Lung microvascular endothelial cell (primary cell): ENCODE data around the gene PPFIBP1. TPM values are rescaled to one million over a fixed set of nuclear protein-coding genes. Genes with fewer than 3 reads are reported as not detected.
A peak's percentile ranks its signal among the peaks of the same experiment; 100 is the strongest.
"Not testable (repeated sequence)": the region's sequence is repeated elsewhere in the genome, so short reads cannot be mapped to it uniquely, and the experiment has no call there.

ENCODE experiments used
- DNase-seq, 2 donors: peaks; one replicate each; pipeline versions ENCODE4 v3.0.0 to v3.0.0-alpha.2; 2010; ENCODE audit warnings: low read depth in 2 of 2
- total RNA-seq: library from RNA; depleted of rRNA; stranded (reverse); fragments of >200 nt; gene quantifications from 2 replicates; pipeline ENCODE4 v1.2.1, GENCODE V29; 2014

PPFIBP1 gene
- total RNA-seq, 1 donor from 2014 or later = 612 TPM

DNA sequence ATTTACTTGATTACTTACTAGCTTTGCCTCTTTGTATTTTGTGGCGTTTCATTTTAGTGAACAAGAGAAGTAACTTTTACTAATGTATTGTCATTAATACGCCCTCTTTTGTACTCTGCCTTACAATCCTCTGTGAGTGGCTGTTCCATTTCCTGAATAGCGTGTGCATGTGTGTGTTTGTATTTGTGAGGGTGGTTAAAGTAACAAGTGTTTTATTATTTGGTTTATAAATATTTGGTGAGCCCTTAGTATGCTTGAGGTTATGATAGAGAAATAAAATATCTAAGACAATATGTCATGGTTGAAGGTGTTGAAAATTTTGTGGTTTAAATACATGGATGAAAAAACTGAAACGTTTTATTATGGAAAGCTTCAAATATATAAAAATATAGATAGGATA is 100.6 kb downstream of the PPFIBP1 start:
- peak; percentile 32 to 42 for DNase-seq

DNA sequence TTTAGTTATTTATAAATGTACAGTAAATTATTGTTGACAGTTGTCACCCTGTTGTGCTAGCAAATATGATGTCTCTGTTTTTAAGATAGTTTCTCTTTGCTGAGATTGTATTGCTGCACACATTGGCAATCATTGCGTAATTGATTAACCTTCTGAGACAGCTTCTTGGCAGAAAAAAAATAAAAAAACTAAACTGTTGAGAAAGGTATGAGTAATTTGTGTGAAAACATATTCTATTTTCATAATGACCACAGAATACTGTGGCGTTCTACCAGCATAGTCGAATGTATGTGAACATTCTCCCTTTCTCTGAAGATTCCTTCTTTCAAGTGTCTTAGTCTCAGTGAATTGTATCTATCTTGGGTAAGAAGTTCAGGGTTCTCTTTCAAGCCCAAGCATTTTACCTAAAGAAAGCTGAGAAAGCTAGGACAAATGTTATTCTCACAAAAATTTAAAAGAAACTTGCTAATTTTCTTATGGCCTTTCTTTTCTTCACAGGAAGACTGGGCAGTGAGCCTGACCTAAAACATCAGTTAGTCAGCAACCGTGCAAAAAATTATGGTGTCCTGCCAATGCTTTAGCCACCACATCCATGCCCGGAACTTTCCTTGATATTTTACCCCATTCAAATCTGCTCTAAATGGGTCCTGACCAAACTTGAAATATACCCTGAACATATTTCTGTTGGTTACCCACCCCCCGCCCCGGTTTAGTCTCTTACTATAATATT is 103.3 kb downstream of the PPFIBP1 start:
- peak in 1 of 2 donors; percentile 79 for DNase-seq

DNA sequence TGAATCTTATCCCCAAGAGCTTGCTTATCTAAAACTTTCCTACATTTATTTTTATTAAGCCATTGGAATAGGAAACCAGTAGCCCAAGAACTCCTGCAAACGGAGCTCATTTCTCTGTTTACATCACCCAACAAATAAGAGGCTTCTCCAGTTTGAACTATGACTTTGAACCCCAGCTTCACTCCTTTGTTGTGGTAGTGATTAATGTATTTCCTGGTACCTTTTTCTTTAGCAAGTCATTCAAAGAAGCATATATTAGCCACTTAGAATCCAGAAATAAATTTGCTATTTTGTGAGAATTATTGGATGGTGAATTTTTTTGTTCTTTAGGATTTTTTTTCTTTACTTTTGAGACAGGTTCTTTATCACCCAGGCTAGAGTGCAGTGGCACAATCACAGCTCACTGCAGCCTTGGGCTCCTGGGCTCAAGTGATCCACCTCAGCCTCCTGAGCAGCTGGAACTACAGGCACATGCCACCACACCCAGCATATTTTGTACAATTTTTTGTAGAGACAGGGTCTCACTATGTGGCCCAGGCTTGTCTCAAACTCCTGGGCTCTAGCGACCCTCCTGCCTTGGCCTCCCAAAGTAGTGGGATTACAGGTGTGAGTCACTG is 104.0 kb downstream of the PPFIBP1 start:
- peak in 1 of 2 donors; percentile 53 for DNase-seq

DNA sequence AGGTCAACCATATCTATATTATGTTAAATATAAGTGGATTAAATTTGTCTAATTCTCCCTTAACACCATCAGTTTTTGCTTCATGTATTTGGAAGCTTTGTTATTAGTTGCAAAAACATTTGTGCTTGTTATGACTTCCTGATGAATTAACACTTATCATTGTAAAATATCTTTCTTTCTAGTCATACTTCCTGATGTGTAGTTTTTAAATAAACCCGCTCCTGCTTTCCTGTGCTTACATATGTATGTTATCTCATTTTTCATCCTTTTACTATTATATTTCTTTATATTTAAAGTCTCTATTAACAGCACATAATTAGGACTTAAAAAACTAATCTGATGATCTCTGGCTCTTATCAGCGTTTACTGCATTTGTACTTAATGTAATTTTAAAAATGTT is 106.2 kb downstream of the PPFIBP1 start:
- DNase-seq = peak; percentile 56 to 69

DNA sequence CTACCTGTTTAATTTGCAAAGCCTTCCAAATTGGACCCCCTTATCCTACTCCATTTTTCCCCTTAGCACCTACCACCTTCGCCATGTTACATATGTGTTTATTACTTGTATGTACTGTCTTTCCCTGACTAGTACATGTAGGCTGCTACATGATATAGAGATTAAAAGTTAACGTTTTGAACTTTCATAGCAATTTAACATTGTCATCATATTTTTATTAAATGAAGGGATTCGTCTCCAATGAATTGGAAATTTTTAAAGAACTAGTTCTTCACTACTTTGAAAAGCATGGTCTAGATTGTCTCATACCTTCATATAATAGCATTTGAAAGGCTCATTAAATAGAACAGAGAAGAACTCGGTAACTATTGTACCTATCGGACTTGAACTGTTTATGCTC is 107.4 kb downstream of the PPFIBP1 start:
- DNase-seq = no peak

DNA sequence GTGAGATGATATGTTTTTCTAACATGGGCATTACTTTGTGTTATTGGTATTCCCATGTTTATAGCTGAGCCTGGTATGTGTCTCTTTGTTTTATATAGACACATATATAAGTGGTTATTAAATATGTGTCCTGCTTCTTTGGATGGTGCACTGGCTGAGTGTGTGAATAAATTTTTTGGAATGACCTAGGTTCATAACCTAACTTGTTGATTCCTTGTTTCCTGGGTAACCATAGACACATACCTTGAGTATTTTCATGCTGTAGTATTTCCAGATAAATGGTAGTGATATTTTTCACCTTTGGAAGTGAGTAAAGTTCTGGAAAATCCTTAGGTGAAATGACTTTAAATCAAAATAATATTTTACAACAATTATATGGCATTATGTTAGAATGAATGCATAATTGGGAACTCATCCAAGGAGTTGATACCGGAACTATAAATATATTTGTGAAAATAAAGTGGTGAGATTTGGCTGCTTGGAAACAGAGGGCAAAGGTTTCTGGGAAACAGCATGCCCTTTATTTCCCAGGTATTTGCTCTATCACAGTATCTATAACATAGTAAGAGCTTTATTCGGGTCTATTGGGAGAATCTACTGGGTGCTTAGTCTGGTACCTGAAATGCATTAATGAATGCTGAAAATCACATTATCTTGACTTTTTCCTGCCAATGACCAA is 107.9 kb downstream of the PPFIBP1 start:
- peak in 1 of 2 donors; percentile 72 for DNase-seq

DNA sequence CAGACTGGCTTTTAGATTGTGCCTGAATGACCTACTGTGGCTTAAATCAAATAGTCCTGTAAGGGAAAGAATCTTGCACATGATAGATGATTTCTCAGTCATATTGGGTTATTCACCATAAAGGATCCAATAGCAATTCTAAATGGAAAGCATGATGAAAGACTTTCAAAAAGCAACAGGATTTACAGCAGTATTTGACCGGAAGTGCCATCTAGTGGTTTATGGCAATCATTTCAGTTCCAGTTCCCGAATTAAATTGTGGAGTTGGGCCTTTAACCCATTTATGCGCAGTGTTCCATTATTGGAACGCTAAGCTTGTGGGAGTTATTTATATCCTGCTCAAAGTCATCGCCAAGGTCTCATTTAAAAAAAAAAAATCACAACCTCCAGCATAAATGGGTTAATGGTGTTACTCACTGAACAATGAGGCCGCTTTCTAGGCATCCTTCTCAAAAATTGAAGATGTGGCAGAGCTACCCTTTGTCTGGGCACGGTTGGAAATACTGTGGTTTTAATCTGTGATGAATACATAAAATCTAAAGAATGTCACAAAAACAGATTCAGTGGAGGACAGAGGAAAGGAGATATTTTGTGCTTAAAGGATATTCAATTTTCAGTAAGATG is 111.5 kb downstream of the PPFIBP1 start:
- peak; percentile 71 to 76 for DNase-seq

DNA sequence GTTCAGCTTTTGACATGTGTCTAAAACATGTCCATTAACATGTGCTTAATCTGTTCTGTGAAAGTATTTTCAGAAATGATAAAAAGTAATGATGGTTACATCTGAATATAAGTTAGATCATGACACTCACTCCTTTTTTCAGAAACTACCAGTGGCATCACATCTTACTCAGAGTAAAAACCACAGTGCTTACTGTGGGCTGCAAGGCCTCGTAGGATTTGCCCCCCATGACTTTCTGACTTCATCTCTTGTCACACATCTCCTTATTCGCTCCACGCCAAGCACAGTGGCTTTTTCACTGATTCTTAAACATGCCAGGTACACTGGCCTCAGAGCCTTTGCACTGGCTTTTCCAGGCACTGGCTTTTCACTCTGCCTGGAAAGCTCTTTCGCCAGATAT is 112.6 kb downstream of the PPFIBP1 start:
- not testable (repeated sequence) for DNase-seq

DNA sequence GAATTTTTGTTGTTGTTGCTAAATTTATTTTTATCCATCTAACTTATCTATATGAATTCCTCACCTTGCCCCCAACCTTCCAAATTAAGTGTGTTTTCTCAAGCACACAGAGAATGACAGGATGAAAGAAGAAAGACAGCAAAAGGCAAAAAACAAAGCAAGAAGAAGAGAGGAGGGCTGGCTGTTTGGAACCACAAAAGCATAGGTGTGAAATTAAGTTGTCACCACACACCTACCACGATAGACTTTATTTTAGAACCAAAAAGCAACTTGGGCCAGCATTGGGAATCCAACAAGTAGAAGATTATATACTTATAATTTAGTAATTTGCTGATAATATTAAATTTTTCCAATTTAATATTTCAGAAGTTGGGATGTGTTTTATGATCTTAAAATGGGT is 113.5 kb downstream of the PPFIBP1 start:
- no peak for DNase-seq

DNA sequence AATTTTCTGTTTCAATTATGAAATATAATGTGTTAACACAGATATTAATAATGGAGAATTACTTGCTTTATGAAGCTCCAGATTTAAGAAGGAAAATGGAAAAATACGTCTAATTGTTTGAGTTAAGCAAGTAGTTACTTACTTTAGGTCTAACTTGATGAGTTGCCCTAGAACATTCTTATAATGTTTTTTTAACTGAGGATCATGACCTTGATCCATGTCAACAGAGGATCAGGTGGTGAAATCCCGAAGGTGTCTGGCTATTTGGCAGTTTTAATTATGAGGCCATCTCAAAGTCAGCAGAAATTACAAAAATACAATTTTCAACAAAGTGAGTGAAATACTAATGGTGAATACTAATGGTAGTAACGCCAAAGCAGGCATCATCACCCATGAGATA is 115.3 kb downstream of the PPFIBP1 start:
- no peak for DNase-seq

DNA sequence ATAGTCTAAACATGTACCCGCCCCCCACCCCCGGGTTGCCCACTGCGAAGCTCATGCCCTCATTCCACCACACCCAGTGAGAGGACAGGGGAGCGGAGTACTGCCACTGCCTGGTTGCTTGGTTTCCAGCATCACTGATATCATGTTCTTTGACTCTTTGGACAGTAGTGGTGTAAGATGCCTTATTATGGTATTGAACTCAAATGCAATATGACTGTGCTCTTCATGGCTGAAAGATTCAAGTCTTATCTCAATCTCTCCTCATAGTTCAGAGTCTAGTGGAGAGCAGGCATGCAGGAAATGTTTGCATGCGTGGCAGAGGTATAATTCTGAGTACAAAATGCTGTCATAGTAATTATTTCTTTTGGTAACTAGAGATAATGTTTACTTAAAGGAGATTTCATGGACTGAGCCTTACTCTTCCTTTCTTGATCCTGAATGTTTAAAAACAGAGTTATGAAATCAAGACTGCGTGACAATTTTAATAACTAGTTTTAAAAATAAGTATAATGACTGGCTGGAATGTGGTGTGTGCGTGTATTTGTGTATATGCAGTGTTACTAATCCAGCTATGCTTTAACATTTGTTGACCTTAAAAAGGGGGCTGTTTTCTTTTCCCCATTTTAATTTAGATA is 116.7 kb downstream of the PPFIBP1 start:
- not testable (repeated sequence) for DNase-seq

DNA sequence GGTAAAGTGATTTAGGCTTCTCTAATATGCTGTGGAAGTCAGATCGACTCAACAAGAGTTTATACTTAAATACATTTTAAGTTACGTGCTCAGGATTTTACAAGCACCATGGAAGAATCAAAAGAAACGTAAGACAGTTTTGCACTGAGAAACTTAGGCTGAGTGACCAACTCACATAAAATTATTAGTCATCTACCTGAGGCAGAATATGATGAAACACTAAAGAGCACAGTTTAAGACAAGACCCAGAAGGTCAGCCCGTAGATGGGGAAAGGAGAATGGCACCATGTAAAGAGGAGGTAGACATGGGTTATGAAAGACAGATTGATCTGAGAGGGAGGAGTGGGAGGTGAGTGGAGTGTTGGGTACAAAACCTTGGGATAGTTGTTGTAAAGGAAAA is 118.4 kb downstream of the PPFIBP1 start:
- not testable (repeated sequence) for DNase-seq

DNA sequence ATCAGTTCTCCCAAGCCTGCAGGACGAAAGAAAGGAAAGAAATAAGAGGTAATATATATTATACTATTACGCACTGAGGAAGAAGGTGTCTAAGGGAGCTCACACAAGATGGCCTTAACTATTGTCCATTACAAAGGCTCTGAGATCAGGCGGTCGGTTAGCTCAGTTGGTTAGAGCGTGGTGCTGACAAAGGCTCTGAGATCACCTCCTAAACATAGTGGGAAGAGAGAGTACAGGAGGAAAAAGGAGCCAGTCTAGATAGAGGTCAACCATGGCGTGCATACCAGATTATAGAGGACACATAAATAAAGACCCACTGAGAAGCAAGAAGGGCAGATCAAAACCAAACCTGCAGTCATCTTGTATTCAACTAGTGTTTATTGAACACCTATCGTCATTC is 118.9 kb downstream of the PPFIBP1 start:
- not testable (repeated sequence) for DNase-seq

DNA sequence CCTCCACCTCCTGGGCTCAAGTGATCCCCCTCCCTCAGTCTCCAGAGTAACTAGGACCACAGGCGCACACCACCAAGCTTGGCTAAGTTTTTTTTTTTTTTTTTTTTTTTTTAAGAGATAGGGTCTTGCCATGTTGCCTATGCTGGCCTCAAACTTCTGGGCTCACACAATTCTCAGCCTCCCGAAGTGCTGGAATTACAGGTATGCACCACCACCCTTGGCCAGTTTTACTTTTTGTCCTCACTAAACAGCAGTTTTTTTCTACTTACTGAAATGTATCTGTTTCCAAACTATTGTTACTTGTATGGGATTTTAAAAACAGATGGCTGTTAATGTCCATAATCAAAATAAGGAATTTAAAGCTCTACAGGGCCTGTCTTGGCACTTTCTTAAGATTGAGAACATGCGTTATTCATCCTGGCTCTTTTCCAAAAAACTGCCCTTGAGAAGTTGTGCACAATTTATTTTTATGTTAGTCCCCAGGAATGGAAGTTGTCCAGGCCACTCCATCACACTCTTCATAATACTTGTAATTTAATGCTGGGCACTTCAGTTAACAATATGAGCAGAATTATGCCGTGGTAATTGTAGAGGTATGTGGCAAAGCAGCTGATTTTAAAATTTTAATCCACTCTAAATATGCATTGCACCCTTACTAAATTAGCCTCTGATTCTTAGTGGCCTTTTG is 120.3 kb downstream of the PPFIBP1 start:
- DNase-seq = peak in 1 of 2 donors; percentile 77

DNA sequence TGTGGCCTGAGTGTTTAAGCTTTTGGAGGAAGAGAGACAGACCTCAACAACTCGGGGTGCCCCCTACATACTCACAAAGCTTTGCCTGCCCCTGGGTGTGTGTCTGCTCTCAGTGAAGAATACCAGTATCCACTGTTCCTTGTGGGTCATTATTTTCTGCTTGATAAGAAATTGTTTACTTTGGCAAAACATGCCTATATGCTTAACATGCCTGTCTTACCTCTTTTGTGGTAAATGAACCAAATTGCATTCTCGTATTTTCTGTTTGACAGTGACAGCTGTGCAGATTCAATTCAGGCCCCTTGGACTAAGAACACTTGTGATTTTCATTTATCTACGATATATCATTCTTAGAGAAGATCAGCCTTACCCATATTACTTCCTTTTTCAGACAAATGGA is 121.7 kb downstream of the PPFIBP1 start:
- no peak for DNase-seq

DNA sequence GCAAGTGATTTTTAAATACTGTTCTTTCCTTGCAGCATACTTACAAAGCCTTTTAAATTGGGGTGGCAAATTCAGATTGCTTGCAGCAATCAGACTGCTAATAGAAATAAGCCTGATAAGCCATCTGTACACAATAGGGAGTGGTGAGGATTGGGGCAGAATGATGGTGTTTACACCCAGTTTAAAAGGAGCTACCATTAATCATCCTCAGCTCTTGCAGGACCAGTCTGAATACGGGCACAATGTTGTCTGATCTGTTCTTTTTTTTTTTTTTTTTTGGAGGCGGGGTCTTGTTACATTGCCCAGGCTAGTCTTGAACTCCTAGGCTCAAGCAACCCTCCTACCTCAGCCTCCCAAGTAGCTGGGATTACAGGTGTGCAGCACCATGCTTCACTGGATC is 122.1 kb downstream of the PPFIBP1 start:
- DNase-seq = no peak

DNA sequence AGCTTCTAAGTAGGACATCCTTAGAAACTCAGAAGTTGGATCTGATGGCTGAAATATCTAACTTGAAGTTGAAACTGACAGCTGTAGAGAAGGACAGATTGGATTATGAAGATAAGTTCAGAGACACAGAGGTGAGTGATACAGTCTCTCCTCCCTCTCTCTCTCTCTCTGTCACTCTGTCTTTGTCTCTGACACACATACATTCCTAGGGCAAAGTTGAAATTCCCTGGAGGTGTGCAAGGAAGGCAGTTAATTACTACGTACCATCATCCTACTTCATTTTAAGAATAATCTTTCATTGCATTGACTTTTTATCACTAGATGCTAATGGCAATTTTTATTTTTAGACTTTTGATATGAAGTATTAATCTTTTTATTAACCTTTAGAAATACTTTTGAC is 126.0 kb downstream of the PPFIBP1 start:
- DNase-seq = no peak

DNA sequence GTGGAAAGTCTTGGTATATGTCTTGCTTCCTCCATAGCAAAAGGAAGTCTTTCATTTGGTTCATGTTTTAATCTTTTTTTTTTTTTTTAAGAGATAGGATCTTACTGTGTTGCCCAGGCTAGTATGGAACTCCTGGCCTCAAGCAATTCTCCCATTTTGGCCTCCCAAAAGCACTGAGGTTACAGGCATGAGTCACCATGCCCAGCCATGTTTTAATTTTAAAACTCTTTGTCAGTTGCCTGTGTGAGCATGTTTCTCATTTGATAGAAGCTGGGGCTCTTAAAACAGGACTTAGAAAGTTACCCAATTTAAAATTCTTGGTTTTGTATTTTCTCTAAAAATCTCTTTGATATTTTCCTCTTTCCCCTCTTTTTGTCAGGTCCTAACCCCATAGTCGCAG is 127.2 kb downstream of the PPFIBP1 start:
- no peak for DNase-seq

DNA sequence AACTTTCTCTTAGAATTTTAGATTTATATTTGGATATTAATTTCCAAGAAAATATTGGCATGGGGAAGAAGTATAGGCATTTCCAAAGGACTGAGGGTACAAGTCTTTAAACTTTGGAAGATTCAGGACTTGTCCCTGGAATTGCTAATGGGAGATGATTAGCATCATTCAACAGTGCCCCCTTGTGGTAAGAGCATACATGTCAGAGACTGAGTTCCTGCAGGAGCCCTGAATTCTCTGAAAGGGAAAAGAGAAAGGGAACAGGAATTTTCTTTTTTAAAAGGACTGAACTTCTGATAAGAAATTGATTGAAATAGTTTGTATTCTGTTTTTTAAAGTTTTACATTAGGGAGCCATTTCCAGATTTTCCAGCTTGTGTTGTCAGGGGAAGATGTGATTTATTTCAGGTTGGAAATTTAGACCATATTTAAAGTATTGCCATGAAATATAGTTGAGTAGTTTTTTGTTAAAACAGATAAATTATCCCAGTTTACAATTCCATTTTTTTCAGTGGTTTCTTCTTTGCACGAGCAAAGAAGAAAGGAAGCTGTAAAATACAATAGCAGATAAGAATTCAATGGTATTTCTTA is 128.3 kb downstream of the PPFIBP1 start:
- peak; percentile 90 to 91 for DNase-seq

DNA sequence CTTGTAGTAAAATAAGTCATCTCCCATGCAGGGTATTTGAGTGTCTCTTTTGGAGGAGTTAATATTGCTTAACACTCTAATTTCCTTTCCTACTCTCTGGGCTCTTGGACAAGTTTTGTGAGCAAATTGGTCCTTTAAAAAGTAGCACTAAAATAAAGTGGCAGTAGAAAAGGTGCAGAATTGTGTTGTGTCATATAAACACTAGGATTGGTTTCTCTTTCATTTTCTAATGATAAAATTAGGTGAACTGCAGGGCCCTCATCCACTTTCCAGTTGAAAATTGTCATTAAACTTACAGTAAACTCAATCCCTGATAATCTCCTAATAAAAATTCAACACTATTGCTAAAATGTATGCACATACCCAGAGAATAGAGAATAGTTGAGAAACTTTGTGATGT is 129.7 kb downstream of the PPFIBP1 start:
- DNase-seq = no peak

DNA sequence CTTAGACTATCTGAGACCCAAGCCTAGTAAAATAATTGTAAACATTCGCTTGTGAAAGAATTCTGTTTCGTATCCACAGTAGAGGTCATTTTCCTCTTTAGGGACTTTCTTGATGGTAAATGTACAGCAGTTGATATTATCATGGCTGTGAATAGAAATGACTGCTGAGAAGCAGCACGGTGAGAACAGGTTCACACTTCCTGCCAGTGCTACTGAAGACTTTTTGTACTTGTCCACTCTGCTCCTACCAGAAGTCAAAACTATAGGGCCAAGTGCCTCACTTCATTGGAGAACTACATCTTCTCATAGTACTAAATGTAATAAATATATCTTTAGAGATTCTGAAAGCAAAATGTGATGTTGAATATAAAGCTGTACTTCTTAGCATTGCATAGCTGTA is 131.5 kb downstream of the PPFIBP1 start:
- not testable (repeated sequence) for DNase-seq
